T47D (cell line): Measurements from ENCODE around the gene ARHGAP8.
A peak's percentile ranks its signal among the peaks of the same experiment; 100 is the strongest.

ENCODE experiments used
- DNase-seq, 2 experiments: peaks; one replicate each; pipeline versions ENCODE4 v3.0.0 to v3.0.0-alpha.2; 2011 to 2012; ENCODE audit warnings: low read depth in 1 of 2, low spot score in 1 of 2
- JUND ChIP-seq: IDR thresholded peaks from 2 replicates; pipeline ENCODE4 v1.6.1; 2012; ENCODE audit warnings: low read depth
- in situ Hi-C: cut with HindIII; loops from 2 replicates; pipeline ENCODE4 v1.10.0; 2016; ENCODE audit warnings: low sequenced_read_pairs, low pct_unique_long_range_greater_than_20kb

The ARHGAP8 gene

GRCh38 chr22:44729391-44730021 is 22.9 kb upstream of the ARHGAP8 start:
- no peak for DNase-seq
- in situ Hi-C loops, result no loop called here
- TF ChIP-seq JUND, result no peak

DNA sequence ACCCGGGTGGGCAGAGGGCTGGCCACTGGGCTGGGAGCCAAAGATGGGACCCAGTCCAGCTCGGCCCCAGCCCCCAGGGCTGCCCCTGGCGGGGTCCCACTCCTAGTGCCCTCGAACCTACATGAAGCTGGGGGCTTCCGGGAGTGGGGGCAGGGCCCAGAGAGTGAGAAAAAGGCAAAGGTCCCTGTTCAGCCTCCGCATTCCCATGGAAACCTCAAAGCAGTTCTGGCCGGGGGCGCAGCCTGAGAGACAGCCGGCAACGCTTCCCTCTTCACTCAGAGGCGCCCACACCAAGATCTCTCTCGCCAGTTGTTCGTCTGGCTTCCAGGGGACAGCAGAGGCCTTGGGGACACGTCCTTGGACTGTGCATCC is 22.4 kb upstream of the ARHGAP8 start:
- no peak for TF ChIP-seq JUND
- in situ Hi-C loops, result no loop called here
- DNase-seq, result no peak

DNA sequence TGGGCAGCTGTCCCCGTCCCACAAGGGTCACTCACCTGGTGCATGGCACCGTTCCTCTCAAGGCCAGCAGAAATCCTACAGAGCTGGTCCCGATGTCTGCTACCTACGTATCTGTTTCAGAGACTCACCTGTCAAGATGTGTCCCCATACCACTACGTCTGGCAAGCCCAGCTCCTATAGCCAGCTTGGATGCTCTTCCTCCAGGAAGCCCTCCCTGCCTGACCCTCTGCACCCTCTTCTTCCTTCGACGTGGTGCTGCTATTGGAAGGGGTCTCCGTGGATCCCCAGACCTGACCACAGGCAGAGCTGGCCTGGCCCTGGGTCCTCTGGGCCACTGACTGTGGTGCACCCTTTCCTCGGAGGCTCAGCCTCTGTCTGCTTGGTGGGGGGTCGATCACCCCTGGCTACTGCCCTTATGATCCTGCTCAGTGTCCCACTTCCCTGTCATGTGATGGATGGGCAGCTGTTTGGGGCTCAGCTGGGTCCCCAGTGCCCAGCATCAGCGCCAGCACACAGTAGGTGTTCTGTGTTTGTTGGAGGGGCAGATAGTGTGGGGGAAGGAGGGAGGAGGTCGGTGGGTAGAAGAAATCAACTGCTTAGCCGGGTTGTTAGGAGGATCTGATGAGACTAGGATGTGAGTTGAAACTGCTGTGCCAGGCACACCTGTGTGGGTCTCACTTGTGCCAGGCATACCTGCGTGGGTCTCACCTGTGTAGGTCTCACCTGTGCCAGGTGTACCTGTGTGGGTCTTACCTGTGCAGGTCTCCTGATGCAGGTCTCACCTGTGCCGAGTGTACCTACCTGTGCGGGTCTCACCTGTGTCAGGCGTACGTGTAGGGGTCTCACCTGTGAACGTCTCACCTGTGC is 21.7 kb upstream of the ARHGAP8 start:
- in situ Hi-C loops, result no loop called here
- TF ChIP-seq JUND, result no peak
- no peak for DNase-seq

GRCh38 chr22:44731357-44731970 is 20.9 kb upstream of the ARHGAP8 start:
- peak; percentile 33 to 62 for DNase-seq
- in situ Hi-C loops, result no loop called here
- TF ChIP-seq JUND, result no peak

DNA sequence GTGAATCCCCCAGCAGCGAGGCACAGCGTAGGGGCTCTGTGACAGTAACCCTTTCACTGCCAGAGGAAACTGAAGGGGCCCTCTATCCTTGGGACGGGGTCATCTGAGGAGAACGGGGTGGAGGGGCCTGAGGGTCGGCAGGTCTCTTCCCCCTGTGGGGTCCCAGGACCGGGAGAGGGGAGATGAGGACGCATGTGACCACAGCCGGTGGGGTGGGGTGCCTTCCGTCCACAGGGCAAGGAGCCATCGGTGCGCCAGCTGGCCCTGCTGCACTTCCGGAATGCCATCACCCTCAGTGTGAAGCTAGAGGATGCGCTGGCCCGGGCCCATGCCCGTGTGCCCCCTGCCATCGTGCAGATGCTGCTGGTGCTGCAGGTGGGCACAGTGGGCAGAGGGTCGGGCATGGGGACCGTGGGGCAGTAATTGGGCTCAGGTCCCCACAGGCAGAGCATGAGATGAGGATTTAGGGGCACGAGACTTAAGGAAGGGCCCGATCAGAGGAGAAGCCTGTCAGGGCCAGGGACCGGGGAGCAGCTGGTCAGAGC is 20.3 kb upstream of the ARHGAP8 start:
- DNase-seq, result no peak
- in situ Hi-C loops, result no loop called here
- no peak for TF ChIP-seq JUND

DNA sequence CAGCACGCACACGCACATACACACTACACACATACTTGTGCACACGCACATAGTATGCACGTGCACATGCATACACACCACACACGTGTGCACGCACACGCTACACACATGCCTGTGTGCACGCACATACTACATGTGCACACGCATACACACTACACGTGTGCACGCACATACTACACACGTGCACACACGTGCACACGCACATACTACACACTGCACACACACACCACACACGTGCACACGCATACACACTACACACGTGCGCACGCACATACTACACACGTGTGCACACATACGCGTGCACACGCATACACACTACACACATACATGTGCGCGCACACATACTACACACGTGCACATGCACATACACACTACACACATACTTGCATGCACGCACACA is 19.7 kb upstream of the ARHGAP8 start:
- no peak for DNase-seq
- TF ChIP-seq JUND, result no peak
- in situ Hi-C loops, result no loop called here

- no peak for TF ChIP-seq JUND
- in situ Hi-C loops, result no loop called here
Observed at GRCh38 chr22:44733426-44734106, 18.8 kb upstream of the ARHGAP8 start.

DNA sequence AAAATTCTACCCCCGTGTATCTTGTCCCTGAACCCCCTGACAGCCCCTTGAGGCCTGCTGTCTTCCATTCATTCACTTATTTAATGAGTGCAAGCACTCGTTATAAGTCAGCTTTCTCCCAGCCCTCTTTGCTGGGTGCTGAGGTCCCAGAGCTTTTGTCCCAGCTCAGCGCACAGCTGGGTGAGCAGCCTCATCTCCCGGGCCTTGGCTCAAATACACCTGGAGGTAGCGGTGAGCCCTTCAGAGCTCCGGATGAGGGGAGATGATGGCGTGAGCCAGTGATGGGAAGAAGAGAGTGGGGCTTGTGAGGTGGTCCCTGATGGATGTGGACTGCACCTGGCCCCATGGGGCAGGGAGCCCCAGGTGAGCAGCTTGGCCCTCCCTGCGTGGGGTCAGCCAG is 18.1 kb upstream of the ARHGAP8 start:
- TF ChIP-seq JUND, result no peak
- in situ Hi-C loops, result no loop called here

More at GRCh38 chr22:44733426-44734106, 18.8 kb upstream of the ARHGAP8 start:
- no peak for DNase-seq

DNA sequence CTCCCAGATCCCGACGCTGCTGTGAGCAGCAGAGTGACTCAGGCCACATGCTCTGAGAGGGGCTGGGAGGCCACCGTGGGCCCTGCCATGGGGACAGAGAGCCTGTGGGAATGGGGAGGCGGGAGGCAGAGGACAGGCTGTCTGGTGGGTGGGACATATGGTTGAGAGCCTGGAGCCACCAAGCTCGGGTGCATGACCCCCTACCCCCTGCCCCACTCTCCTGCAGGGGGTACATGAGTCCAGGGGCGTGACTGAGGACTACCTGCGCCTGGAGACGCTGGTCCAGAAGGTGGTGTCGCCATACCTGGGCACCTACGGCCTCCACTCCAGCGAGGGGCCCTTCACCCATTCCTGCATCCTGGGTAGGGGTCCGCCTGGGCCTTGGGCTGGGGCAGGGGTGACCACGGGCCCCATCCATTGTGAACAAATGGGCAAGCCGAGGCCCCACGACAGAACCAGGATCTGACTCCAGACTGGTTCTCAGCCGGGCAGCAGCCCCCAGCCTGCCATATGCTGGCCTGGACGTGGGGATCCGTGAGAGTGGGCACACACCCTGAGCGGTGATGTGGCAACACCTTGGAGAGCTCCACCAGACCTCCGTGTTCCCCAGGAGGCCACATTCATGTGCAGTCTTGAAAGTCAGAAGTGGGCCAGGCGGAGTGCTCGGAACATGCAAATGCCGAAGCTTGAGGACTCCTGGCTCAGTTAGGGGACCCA is 17.4 kb upstream of the ARHGAP8 start:
- in situ Hi-C loops, result no loop called here
- TF ChIP-seq JUND, result no peak
- DNase-seq, result no peak

More for the DNA sequence above, 18.1 kb upstream of the ARHGAP8 start:
- no peak for DNase-seq

- peak; percentile 57 to 73 for DNase-seq
- in situ Hi-C loops, result no loop called here
- TF ChIP-seq JUND, result no peak
Observed at GRCh38 chr22:44735518-44736428, 16.6 kb upstream of the ARHGAP8 start.
